Pulmonary artery endothelial cell (primary cell): ENCODE results near the gene HYAL1. TPM values are rescaled to one million over a fixed set of nuclear protein-coding genes. Genes with fewer than 3 reads are reported as not detected.
"Not testable (repeated sequence)": the region's sequence is repeated elsewhere in the genome, so short reads cannot be mapped to it uniquely, and the experiment has no call there.

Experiments used
- DNase-seq: peaks from one replicate; pipeline ENCODE4 v3.0.0-alpha.2; 2011; ENCODE audit warnings: low read depth, low spot score
- total RNA-seq: library from RNA; depleted of rRNA; stranded (reverse); fragments of >200 nt; gene quantifications from 2 replicates; pipeline ENCODE4 v1.2.3, GENCODE V29; 2014

Gene HYAL1
- total RNA-seq, 1 donor from 2014 or later, result 7.1 TPM

DNA sequence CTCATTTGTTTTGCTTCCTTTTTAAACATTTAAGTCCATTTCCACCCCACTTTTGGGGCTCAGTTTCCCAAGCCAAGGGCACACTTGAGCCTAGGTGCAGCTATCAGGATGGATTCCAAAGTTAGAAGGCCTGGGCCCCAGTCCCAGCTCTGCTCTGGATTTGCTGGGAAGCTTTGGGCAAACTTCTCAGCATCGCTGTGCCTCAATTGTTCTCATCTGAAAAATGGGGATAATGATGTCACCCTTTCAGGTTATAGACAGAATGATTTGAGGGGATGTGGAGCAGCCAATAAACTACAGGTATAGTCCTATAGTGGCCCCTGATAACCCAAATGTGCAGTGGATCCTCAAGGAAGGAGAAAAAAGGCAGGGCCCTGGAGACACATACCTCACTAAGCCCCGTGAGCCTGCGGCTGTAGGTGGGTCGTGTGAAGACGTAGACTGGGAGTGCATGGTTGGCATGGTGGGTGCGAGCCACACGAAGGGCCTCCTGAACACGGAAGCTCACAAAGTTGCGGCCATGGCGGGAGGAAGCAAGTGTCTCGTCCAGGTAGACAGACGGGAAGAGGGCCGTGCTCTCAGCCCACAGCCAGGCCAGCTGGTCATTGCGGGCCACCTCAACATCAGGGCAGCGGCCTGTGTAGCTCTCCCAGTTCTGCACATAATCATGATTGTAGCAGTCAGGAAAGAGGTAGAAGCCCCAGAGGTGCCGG, 16.0 kb upstream of the HYAL1 start:
- DNase-seq, result no peak

DNA sequence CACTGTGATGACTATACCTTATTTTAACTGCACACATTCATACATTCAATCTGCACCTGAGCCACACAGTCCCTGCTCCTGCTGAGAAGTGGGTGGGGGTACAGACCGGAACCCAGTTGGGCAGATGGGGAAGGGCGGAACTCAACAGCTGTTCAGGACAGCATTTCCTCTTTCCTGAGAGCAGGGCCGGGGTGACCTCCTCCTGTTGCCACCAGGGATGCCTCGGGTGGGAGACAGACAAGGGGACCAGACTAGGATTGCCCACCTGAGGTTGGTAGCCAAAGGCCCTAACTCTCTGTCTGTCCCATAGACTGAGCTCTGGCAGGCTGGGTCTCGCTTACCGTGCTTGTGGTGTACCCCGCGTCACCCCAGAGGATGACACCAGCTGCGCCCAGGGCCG, 15.2 kb upstream of the HYAL1 start:
- no peak for DNase-seq

DNA sequence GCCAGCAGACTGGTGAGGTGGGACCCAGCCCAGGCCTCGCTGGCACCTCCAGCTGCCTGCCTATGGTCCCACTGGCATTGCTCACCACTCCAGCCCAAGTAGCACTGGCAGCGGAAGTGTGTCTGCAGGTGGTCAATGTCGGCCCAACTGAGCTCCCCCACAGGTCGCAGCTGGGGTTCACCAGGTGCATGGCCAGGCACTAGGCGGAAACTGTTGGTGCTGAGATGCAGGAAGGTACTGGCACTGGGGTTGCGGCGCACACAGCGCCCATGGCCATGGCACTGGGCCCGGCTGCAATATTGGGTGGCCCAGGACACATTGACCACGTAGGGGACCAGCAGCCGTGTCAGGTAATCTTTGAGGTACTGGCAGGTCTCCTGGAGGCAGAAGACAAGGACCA, 14.8 kb upstream of the HYAL1 start:
- no peak for DNase-seq

DNA sequence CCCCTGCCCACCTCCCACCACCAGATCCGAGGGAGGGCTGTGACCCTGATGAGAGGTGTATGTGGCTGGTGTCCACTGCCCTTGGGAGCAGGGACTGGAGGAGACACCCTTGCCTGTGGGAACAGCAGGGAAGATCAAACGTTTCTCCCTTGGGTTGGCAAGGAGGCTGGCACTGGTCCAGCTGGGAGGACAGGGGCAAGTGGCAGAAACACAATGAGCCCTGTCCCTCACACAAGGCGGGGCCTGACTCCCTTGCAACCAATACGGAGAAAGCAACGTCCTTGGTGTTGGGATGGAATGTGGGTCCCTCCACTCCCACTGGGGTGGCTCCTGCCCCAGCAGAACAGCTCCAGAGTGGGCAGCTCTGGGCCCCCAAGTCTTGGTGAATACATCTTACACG, 13.9 kb upstream of the HYAL1 start:
- DNase-seq, result no peak

DNA sequence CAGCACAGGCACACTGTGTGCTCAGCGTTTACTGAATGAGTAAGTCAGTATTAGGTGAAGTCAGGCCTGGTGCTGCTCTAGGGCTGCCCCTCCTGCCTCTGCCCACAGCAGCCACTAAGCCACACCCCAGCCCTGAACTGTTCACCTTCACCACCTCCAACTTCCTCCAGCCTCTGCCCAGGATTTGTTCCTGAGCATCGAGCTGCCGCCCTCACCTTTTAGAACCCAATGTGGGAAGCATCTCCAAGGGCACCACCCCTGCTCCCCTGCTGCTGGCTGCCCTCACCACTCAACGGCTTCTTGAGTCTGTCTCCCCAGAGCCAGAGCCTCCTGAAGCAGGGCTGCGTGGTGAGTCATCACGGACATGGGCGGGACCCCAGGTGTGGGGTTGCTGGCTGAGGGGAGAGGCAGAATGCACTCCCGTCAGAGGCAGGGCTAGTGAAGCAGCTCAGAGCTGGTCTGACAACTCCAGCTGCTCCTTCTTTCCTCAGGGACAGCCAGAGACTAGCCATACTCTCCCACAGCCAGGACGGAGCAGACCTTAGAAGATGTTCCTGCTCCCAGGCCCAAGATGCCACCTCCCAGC, 13.4 kb upstream of the HYAL1 start:
- no peak for DNase-seq

DNA sequence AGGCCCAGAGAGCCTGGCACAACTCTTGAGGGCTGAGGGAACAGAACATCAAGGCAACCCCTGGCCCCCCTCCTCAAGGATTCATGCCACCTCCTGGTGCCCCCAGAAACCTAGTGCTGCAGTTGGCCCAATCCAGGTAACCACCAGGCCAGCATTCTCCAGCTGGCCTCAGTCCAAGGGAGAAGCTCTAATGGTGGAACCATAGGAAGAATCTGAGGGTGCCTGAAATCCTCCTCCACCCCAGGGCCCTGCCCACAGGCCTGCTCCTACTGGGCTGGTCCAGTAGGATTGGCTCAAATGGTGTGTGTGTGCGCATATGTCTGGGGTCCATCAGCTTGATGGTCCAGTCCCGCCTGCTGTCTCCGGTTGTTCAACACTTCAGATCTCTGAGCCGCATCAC, 11.4 kb upstream of the HYAL1 start:
- no peak for DNase-seq

DNA sequence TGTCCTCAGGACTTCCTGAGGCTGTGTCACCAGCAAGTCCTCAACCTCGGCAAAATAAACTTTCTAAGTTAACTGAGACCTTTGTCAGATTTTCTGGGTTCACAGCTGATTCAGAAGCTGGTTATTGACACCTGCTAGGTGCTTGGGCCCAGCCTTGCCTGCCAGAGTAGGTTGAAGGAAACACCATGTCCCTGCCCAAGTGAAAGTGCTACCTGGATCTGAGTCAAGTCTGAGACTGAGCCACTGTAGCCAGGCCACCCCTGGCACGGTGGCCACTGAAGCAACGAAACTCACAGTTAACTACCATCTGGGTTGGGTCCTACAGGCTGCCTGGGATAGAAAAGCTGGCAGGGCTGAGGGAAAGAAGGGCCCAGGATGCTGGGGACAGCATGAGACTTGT, 11.0 kb upstream of the HYAL1 start:
- DNase-seq, result no peak

DNA sequence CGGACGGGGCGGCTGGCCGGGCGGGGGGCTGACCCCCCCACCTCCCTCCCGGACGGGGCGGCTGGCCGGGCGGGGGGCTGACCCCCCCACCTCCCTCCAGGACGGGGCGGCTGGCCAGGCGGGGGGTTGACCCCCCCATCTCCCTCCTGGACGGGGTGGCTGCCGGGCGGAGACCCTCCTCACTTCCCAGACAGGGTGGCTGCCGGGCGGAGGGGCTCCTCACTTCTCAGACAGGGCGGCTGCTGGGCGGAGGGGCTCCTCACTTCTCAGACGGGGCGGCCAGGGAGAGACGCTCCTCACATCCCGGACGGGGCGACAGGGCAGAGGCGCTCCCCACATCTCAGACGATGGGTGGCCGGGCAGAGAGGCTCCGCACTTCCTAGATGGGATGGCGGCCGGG, 8.7 kb upstream of the HYAL1 start:
- not testable (repeated sequence) for DNase-seq

DNA sequence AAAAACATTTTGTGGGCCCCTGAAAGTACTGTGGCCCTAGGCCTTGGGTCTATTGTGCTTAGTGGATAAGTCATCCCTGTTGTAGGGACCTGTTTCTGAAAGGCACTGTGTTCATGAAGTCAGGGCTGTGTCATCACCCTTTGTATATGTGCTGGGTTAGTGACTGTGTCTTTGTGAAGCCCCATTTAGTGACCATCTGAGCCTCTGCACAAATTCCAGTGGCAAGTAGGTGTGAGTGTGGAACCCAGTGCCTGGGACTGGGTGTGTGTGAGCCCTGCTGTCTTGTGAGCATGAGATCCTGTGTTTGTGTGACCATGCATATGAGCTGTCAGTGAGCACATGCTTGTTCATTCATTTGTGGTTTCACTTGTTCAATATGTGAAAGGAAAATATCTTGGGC, 1.2 kb upstream of the HYAL1 start:
- DNase-seq, result no peak

DNA sequence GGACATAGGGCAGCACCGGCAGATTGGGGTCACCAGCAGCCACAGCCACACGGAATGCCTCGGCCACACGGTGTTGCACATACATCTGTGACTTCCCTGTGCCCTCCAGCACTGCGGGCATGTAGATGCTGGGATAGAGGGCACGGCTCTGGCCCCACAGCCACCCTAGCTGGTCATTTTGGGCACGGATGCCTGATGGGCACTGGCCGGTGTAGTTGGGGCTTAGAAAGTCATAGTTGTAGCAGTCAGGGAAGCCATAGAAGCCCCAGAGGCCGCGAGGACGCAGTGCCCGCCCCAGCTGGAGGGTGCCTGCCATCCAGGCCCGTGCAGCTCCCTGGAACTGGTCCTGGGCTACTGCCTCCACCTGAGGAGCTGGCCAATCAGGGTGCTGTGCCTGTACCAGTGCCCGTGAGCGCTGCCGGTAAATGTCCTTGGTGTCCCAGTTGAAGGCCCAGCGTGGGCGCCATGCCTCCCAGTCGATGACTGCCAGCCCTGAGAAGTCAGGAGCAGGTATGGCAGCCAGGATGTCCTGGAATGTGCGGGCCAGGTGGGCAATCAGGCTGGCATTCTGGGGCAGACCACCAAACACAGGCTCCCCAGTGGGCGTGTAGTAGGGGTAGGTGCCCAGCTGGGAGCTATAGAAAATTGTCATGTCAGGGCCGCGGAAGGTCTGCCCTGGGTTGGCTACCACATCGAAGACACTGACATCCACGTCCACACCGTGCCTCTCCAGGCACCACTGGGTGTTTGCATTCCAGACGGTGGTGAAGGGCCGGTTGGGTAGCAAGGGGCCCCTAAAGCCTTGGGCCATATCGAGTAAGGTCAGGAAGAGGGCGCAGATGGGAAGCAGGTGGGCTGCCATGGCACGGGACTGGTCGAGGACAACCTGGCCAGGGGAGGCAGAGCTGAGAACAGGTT, 1.0 kb downstream of the HYAL1 start:
- DNase-seq, result no peak

DNA sequence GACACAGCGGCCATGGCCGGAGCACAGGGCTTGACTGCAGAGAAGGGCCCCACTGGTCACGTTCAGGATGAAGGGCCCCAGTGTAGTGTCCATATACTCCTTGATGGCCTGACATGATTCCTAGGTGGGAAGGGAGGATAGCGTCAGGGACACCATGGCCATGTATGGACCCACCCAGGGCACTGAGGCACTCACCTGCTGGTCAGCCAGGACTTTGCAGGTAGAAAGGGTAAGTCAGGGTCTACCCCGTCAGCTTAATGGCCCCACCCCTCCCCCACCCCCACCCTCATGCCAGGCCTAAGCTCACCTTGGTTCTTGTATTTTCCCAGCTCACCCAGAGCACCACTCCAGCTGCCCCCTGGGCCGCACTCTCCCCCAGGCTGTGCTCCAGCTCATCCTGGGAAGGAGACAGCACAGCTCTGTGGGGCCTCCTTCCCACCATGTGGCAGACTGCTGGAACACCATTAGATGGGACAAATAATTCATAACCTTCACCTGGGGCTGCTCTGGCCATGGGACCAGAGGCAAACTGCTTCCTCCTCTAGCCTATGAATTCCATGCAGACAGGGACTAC, 2.6 kb downstream of the HYAL1 start:
- no peak for DNase-seq

DNA sequence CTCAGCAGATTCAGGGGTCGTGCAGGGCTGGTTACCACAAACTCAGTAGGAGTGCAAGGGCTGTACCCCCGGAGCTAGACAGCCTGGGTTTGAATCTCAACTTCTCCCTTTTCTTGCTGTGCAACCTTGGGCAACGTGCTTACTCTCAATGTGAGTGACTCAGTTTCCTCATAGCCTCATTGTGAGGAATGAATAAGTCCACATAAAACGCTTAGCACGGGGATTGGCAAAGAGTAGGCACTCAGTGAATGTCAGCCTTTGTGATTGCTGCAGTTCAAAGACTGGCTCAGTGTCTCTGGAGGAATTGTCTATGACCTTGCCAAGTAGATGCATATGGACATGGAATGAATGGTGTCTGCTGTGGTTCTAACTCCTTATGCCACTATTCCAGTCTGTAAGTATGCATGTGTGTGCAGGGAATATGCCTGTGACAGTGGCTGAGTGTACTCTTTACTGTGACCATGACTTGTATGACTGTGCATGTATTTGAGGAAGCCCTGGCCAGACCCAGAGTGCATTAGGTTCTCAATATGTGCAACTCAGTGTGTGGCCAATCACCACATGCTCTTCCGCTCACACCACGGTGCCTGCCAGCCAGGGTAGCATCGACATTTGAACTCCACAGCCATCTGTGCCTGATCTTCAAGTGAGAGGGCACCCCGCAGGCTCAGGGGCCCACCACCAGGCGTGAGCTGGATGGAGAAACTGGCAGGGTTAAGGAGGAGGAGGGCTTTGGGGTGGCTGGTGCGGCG, 3.3 kb downstream of the HYAL1 start:
- DNase-seq, result no peak

DNA sequence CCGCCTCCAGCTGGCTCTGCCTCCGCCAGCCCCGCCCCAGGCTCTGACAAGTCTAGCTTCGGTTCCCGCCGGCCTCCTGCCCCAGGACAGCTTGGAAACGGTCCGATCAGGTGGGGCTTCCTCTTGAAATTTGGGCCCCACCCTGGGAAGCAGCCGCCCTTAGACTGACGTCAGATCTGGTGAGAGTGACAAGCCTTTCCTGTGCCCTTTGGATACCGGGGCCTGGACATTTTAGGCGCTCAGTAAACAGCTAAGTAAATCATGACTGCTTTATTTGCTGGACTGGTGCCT, 3.8 kb downstream of the HYAL1 start:
- DNase-seq, result no peak

DNA sequence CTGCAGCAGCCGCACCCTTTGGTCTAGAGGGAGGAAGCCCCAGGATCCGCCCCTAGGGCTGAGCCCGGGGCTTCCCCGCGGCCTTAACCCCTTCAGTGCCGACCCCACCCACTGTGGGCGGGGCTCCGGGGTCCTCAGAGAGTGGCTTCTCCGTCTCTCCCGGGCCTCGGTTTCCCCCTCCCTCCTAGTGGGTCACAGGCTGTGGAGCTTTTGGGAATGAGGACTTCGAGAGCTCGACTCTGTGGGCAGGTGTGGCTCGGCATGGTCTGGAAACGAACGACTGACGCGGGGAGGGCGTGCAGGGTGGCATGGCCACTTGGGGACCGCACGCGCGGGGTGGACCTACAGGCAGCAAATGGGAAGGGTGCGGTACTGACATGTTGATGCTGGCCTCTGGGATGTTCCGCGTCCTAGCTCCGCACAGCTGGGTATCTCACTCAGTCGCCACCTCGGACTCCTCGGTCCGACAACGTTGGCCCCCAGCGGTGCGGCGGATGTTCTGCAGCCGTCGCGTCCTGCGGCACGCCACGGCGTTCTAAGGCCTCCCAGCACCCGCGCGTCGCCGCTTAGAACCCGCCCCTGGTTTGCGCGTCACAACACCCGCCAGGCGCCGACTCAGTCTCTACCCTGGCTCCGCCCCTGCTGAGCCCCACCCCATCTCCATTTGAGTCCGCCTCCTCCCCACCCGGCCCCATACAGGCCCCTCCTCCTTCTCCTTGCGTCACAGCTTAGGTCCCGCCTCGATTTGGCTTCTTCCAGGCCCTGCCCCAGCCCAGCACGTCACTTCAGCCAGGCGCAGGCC, 4.3 kb downstream of the HYAL1 start, which contains the start of the genes HYAL3 and NAA80:
HYAL3 (minus strand) TSS at position 570 of the 802 bp plus-strand sequence. CDS start 3,803 bp downstream, outside the sequence.
NAA80 (minus strand) TSS at position 570 of the 802 bp plus-strand sequence. CDS start 1,942 bp downstream, outside the sequence.
- peak; percentile 98 for DNase-seq

DNA sequence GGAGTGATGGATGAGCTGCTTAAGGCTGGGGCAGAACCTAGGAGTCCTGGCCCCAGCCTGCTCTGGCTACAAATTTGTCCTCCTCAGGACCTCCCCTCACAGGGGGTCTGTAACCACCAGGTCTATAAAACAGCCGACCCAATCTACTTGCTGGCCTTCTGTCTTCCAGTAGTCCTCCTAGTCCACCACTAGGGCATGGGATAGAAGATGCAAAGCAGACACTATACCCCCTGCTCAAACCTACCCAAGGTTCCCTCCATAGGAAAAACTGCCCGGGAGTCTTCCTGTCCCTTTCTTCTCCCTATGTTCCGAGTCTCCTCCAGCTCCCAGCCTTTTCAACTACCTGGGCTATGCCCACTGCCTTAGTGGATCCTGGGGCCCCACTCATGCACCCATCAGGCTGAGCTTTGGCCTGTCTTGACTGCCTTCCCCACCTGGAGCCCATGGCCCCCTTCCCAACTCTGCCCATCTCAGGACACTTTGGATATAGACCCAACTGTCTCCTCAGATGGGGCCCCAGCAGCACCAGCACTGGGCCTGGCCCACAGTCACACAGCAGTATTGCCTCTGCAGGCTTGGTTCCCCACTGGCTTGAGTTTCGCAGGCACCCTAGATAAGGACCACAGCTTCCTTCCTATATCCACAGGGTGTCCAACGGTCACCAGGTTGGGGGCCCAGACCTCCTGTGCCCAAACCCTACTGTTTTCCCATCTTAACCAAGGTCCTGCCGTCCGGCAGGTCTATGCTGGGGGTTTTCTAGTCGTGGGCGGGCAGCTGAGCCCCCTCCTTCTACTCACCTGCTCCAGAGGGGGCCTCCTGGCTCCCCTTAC, 5.3 kb downstream of the HYAL1 start:
- DNase-seq, result no peak

DNA sequence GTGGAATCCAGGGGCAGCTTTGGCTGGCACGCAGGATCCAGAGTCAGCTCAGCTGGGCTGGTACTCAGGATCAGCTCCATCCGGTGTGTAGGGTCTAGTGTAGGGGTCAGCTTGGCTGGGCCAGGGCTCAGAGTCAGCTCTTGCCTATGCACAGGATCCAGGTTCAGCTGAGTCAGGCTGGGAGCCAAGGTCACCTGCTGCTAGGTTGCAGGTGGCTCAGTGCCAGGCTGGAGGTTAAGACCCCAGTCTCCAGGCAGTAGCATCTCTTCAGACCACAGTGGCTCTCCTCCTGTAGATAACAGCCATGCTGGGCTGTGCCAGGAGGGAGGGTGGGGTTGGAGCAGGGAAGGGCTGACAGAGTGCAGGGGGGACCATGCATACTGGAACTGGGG, 6.0 kb downstream of the HYAL1 start:
- no peak for DNase-seq

DNA sequence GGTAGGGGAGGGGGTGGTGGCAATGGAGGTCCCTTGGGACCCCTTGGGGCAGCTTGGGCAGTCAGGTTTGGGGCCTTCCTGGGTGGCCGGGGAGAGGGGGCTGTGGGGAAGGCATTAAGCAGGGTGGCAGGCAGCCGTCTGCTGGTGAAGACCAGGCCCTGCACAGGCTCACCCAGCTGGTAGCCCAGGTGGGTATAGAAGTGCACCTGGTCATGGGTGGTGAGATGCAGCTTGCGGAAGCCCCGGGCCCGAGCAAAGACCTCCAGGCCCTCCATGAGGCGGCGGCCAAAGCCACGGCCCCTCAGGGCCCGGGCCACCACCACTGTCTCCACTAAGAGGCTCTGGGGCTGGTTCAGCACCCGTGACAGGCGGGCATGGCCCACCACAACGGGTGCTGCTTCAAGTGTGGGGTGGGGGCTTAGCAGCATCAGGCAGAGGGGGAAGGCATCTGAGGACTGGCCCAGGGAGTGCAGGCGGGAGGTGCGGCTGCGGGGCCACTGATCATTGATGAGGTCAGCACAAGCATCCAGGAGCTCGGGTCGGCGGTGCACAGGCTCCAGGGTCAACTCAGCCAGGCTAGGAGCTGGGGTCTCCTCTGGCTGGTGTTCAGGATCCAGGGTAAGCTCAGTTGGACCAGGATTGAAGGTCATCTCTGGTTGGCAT, 6.5 kb downstream of the HYAL1 start:
- DNase-seq, result no peak

DNA sequence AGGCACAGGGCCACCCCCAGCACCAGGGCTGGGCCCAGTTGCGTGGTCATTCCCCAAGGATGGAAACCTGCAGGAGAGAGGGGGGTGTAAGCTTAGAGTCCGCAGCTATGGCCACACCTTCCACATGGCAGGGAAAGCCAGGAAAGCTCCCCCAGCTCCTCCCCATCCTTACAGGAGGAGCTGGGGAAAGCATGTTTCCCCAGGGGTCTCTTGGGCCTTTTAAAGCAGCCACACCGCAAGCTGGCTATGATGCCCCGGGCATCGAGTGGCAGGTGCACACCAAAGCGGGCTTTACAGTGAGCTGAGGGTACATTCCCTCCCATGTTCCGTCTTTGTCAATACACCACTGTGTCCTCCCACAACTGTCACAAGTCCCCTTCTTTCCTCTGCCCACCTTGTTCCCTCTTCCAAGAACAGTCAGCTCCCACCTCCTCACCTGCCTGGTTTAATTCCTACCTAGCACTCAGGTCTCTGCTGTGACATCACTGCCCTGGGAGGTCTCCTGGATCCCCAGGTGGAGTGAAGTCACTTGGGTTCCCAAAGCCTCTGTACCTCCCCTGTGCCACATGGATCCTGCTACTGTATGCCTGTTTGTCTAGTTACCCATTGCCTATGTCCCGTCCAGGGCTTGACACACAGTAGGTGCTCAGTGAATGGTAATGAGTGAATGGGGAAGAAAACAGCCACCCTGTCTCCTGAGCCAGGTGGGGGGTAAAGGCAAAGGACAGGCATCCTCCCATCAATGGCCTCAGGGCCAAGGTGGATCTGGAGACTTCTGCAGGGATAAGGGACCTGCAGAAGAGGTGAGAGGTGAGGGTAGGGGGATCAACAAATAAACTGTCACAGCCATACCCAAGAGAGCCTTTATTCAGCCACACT, 7.6 kb downstream of the HYAL1 start:
- DNase-seq, result no peak
